ENCODE measurements around the gene DPP6.

- TF ChIP-seq CTCF (IDR thresholded peaks at IDR 0.05) (no peak), POLR2AphosphoS5 (IDR thresholded peaks at IDR 0.05) (no peak), EP300 (IDR thresholded peaks at IDR 0.05) (no peak), POLR2A (IDR thresholded peaks at IDR 0.05) (no peak)
These were observed 323.8 kb downstream of the DPP6 start for GRCh38 chr7:154375956-154376355.
